Limb (tissue), 2 donors: Measurements from ENCODE around the gene RC3H2.
A peak's percentile ranks its signal among the peaks of the same experiment; 100 is the strongest.
"Not testable (repeated sequence)": the region's sequence is repeated elsewhere in the genome, so short reads cannot be mapped to it uniquely, and the experiment has no call there.

Source experiments
- DNase-seq, 2 donors: peaks; one replicate each; pipeline ENCODE4 v3.0.0-alpha.2; 2016; ENCODE audit errors: extremely low spot score in 2 of 2

The RC3H2 gene

GRCh38 chr9:122929796-122930354 lies 24.7 kb upstream of the RC3H2 start:
- no peak for DNase-seq

GRCh38 chr9:122923947-122924346 lies 18.8 kb upstream of the RC3H2 start:
- no peak for DNase-seq

DNA sequence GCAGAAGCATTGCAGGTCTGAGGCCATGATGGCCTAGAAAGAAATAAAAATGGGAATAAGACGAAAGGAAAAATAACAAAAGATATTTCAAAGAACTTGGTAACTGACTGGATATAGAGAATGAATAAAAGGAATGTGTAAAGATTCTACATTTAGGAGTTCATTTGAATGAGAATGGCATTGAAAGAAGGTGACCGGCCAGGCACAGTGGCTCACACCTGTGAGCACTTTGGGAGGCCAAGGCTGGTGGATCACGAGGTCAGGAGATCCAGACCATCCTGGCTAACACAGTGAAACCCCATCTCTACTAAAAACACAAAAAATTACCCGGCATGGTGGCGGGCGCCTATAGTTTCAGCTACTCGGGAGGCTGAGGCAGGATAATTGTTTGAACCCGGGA lies 17.6 kb upstream of the RC3H2 start:
- DNase-seq, result no peak

GRCh38 chr9:122918310-122918709 lies 13.2 kb upstream of the RC3H2 start:
- no peak for DNase-seq

DNA sequence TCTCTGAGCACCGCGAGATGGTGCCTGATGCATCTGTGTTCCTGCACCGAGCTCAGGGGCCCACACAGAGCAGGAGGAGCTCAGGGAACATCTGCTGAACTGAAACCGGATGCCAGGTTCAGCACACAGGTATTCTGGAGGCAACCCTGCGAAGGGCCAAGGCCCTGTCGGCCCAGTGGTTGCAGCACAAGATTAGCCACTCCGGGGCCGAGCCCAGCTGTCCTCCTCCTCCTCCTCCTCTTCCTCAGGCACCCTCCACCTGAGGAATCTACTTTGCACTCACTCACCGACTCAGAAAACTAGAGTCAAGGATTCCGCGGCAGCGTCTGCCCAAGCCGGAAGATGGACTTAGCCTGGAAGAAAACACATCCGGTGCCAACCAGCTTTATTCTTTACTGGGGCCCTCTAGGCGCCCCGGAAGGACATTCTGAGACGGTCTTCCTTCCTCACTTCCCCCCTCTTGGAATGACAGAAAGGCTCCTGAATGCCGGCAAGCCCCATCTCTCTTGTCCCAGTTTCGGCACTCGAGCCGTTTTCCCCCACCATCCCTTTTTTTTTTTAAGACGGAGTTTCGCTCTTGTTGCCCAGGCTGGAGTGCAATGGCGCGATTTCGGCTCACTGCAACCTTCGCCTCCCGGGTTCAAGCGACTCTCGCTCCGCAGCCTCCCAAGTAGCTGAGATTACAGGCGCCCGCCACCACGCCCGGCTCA lies 8.0 kb upstream of the RC3H2 start, which contains the start of gene ZBTB6:
Gene ZBTB6, minus strand, starts transcription at position 360 of the 710 bp plus-strand sequence. CDS start 1,251 bp downstream, outside the sequence.
- peak; percentile 81 to 91 for DNase-seq

DNA sequence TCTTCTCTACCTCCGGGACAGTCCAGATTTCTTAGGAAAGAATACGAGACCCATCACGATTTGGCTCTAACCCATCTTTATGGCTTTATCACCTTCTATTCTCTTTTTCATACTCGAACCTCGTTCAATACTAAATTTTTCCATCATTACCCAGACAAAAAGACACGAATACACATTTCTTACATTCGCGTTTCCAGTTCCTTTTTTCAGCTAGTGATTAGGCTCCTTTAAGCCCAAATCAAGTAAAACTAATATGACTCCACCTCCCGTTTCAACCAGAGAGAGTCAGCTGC lies 7.5 kb upstream of the RC3H2 start:
- DNase-seq, result no peak

DNA sequence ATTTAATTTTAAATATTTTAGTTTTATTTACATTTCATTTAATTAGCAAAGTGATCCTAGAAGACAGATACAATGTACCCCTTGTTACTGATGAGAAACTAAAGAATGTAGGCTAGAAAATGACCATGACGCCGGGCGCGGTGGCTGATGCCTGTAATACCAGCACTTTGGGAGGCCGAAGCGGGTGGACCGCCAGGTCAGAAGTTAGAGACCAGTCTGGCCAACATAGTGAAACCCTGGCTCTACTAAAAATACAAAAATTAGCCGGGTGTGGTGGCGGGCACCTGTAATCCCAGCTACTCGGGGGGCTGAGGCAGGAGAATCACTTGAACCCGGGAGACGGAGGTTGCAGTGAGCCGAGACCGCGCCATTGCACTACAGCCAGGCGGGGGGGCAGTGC lies 963 bp upstream of the RC3H2 start:
- not testable (repeated sequence) for DNase-seq

DNA sequence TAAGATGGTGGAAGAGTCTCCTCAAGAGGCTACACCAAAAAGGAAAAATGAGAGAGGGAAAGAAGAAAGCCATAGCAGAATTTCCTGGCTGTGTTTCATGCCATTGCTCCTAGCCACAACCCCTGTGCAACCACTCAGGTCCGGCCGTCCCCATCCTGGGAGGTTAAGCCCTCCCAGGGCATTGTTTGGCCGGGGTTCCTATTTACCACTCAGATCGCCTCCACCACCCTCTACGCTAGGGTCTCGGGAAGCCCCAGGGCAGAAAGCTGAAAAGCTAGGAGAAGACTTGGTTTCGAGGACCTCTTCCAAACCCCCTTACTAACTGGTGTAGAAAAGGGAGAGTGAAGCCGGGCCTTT lies 715 bp downstream of the RC3H2 start:
- peak in 1 of 2 donors; percentile 5 for DNase-seq

DNA sequence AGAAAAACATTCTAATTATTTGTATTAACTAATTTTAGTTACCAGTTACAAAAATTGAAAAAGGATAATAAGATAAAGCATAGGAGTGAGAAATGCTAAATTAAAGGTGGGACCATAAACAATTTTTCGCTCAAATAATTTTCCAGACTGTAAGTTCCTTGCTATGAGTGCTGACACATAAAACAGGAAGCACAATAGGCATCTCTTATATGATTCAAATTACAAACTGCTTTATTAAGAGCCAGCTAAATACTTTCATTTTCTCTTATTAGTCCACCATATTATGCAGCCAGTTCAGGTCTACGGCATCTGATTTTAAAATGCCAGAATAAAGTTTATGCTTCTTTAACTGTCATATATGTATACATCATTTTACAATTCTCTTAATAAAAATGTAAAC lies 4.4 kb downstream of the RC3H2 start:
- no peak for DNase-seq

DNA sequence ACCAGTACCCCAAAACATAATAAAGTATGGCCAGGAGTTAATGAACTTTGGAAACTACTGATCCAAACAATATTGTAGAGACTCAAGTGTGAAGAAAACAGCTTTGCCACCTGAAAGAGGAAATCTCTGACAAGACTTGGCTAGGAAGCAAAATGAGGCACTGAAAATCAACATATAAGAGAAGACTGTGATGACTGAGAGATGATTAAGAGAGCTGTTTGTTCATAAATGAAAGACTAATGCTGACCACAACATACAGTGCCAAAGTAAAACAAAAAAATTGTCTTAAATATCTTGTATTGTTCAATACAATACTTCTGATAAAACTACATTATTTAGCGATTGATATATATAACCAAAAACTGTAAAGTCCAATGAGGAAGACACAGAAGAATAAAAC lies 7.2 kb downstream of the RC3H2 start:
- no peak for DNase-seq

GRCh38 chr9:122888480-122888879 lies 16.7 kb downstream of the RC3H2 start:
- no peak for DNase-seq

GRCh38 chr9:122883125-122883524 lies 22.0 kb downstream of the RC3H2 start:
- DNase-seq, result no peak

DNA sequence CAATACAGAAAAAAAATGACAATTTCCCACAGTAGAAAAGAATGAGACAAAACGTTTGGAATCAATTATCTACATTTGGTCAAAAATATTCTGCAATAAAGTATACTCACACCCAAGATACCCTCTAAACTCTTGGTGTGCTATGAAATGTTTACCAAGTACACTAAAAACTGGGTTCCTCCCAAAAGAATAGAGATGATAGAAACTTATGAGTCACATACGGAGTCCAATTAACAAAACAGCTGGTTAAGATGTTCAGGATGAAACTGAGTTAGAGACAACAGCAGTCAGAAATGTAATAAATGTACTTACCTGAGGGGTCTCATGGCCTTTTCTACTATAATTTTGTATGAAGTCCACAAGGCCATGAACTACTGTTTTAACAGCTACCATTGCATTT lies 25.7 kb downstream of the RC3H2 start:
- no peak for DNase-seq

- no peak for DNase-seq
Measured at GRCh38 chr9:122875523-122875922, 29.6 kb downstream of the RC3H2 start.

GRCh38 chr9:122867276-122867675 lies 37.9 kb downstream of the RC3H2 start:
- DNase-seq, result not testable (repeated sequence)

- no peak for DNase-seq
Measured at GRCh38 chr9:122866079-122866478, 39.1 kb downstream of the RC3H2 start.

GRCh38 chr9:122865300-122865699 lies 39.9 kb downstream of the RC3H2 start:
- no peak for DNase-seq

DNA sequence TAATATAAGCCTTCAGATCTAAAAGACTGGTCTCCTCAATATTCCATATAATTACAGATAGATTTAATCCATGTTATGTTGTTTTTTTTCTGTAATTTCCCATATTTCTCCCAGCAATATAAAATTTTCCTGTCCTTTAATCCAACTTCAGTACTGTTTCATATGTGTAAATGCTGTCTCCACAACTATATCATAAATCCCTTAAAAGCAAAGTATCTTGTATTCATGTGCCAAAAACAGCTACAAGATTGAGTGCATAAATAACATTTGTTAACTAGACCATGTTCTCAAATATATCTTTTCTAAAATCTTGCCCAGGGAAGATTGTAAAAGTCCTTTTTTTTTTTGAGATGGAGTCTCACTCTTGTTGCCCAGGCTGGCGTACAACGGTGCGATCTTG lies 41.8 kb downstream of the RC3H2 start:
- DNase-seq, result no peak

- DNase-seq, result no peak
Measured at GRCh38 chr9:122860319-122861142, 44.6 kb downstream of the RC3H2 start.

DNA sequence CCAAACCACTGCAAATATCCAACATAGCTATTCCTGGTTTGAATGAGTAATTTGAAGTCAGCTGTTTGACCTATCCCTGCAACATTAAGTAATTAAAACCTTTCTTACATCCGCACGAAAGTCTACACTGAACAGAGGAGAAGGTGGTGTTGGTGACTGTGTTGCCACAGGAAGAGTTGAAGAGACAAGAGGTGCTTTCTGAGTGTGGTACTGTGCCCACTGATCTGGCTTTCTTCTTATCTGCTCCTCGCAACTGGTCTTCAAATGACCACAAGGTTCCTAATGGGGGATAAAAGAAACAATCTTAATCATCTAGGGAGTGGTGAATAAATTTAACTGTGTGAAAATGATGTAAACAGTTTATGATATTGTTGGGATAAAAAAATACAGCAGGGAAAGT lies 47.3 kb downstream of the RC3H2 start:
- no peak for DNase-seq

DNA sequence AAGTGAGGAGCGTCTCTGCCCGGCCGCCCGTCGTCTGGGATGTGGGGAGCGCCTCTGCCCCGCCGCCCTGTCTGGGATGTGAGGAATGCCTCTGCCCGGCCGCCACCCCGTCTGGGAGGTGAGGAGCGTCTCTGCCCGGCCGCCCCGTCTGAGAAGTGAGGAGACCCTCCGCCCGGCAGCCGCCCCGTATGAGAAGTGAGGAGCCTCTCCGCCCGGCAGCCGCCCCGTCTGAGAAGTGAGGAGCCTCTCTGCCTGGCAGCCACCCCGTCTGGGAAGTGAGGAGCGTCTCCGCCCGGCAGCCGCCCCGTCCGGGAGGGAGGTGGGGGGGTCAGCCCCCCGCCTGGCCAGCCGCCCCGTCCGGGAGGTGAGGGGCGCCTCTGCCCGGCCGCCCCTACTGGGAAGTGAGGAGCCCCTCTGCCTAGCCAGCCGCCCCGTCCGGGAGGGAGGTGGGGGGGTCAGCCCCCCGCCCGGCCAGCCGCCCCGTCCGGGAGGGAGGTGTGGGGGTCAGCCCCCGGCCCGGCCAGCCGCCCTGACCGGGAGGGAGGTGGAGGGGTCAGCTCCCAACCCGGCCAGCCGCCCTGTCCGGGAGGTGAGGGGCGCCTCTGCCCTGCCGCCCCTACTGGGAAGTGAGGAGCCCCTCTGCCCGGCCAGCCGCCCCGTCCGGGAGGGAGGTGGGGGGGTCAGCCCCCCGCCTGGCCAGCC lies 52.9 kb downstream of the RC3H2 start:
- not testable (repeated sequence) for DNase-seq

- no peak for DNase-seq
Measured at GRCh38 chr9:122848256-122848943, 56.8 kb downstream of the RC3H2 start.
